Kidney epithelial cell (primary cell): ENCODE data around the gene SIGMAR1. TPM values are rescaled to one million over a fixed set of nuclear protein-coding genes. Genes with fewer than 3 reads are reported as not detected.
A peak's percentile ranks its signal among the peaks of the same experiment; 100 is the strongest.

ENCODE experiments used
- DNase-seq: peaks from one replicate; pipeline ENCODE4 v3.0.0-alpha.2; 2010; ENCODE audit warnings: low read depth
- H3K27me3 ChIP-seq: 2 replicates; pipeline ENCODE4 v1.6.0; 2011; ENCODE audit warnings: low read length; ENCODE audit not compliant: control insufficient read depth, insufficient read depth
- H3K36me3 ChIP-seq: 2 replicates; pipeline ENCODE4 v1.5.1; 2011; ENCODE audit warnings: low read length; ENCODE audit not compliant: control insufficient read depth, insufficient read depth
- H3K4me3 ChIP-seq: 2 replicates; pipeline ENCODE4 v1.5.1; 2011; ENCODE audit warnings: low read depth, mild to moderate bottlenecking, control low read depth, low read length
- CTCF ChIP-seq: IDR thresholded peaks from 2 replicates; pipeline ENCODE4 v1.5.1; 2011; ENCODE audit warnings: mild to moderate bottlenecking, moderate library complexity, low read length, control low read depth, inconsistent platforms; ENCODE audit not compliant: insufficient read depth, poor library complexity, severe bottlenecking
- total RNA-seq: library from RNA; depleted of rRNA; stranded (reverse); fragments of >200 nt; gene quantifications from 2 replicates; pipeline ENCODE4 v1.2.3, GENCODE V29; 2015

SIGMAR1 gene
- total RNA-seq, 1 donor from 2014 or later, result 121 TPM

DNA sequence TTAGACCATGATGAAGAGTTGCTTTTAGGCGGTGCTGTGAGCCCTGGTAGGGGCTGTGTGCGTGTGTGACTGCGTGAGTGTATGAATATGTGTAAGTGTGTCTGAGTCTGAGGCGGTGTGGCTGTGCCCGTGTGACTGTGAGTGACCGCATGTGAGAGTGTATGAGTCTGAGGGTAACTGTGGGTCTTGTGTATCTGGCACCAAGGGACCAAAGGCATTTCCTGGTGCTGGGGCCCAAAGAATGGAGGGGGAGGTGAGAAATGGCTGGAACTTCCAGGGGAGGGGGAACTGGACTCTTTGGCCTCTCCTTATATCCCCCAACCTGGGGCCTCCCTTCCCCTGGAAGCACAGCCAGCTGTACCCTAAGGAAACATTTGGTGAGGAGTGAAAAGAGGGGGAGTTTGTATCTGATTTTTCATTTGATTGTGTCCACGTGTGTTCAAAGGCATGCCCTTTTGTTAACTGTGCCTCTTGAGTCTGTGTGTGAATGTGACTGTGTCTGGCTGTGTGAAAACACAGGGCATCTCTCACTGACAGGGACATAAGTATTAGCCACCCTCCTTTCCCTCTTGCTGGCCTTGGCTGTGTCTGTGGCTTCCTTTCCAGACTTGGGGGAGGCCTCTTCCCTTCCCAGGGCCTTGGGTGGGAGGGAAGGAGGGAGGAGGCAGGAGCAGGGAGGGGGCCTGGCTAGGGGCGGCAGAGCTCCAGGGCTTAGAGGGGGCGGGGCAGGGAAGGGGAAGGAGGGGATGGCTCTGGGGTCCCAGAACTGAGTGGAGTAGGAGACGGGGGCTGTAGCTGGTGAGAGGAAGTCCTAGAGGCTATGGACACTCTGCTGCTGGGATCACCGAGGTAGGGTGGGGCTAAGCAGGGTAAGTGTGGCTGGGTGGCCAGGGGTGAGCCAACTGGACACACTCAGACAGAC is 15.8 kb upstream of the SIGMAR1 start:
- no peaks in the 10 kb centered on the region for H3K36me3 ChIP-seq
- TF ChIP-seq CTCF, result no peak
- no peak for DNase-seq
- H3K4me3 ChIP-seq, result no peak overlapping the region
- H3K27me3 ChIP-seq, result no peaks in the 10 kb centered on the region

GRCh38 chr9:34652602-34653000 is 15.0 kb upstream of the SIGMAR1 start:
- H3K4me3 ChIP-seq, result no peak overlapping the region
- TF ChIP-seq CTCF, result no peak

GRCh38 chr9:34651876-34652601 is 14.5 kb upstream of the SIGMAR1 start, which contains the start of gene IL11RA:
TSS of gene IL11RA (plus strand) at chr9:34652185. CDS start at chr9:34655218, 3,033 bp downstream.
- no peak for DNase-seq
- no peak for TF ChIP-seq CTCF
- H3K4me3 ChIP-seq, result peak within 1 kb of the TSS; percentile 33
- no peaks in the 10 kb centered on the region for H3K27me3 ChIP-seq
- H3K36me3 ChIP-seq, result no peaks in the 10 kb centered on the region

More at GRCh38 chr9:34652602-34653000, 15.0 kb upstream of the SIGMAR1 start:
- no peak for DNase-seq
- no peaks in the 10 kb centered on the region for H3K27me3 ChIP-seq
- H3K36me3 ChIP-seq, result no peaks in the 10 kb centered on the region

GRCh38 chr9:34651321-34651720 is 13.7 kb upstream of the SIGMAR1 start:
- TF ChIP-seq CTCF, result no peak
- no peak for DNase-seq
- H3K27me3 ChIP-seq, result no peaks in the 10 kb centered on the region
- peak overlapping the region; percentile 33 for H3K4me3 ChIP-seq
- no peaks in the 10 kb centered on the region for H3K36me3 ChIP-seq

- DNase-seq, result no peak
- Histone ChIP-seq H3K27me3 (no peaks in the 10 kb centered on the region), H3K4me3 (no peak overlapping the region), H3K36me3 (no peaks in the 10 kb centered on the region)
- TF ChIP-seq CTCF, result no peak
These were observed 13.2 kb upstream of the SIGMAR1 start for GRCh38 chr9:34650816-34651215.
